Hepatocyte (in vitro differentiated cells): ENCODE results near the gene CHSY1. TPM values are rescaled to one million over a fixed set of nuclear protein-coding genes. Genes with fewer than 3 reads are reported as not detected.

Experiments
- DNase-seq: peaks from one replicate; pipeline ENCODE4 v3.0.0-alpha.2; 2016; ENCODE audit warnings: low spot score
- H2AFZ ChIP-seq: fragments of 200-600 bp; sonication (generic); 2 replicates; pipeline ENCODE4 v1.6.0; 2016; ENCODE audit warnings: antibody characterized with exemption, mild to moderate bottlenecking
- H3K27ac ChIP-seq: fragments of 200-600 bp; sonication (generic); 2 replicates; pipeline ENCODE4 v1.5.1; 2016; ENCODE audit warnings: mild to moderate bottlenecking
- H3K27me3 ChIP-seq: fragments of 200-600 bp; sonication (generic); 2 replicates; pipeline ENCODE4 v1.6.1; 2016
- H3K36me3 ChIP-seq: fragments of 200-600 bp; sonication (generic); replicated peaks from 2 replicates; pipeline ENCODE4 v1.5.1; 2016; ENCODE audit warnings: low read depth; ENCODE audit not compliant: insufficient read depth
- H3K4me1 ChIP-seq: fragments of 200-600 bp; sonication (generic); 2 replicates; pipeline ENCODE4 v1.5.1; 2016; ENCODE audit warnings: mild to moderate bottlenecking, moderate library complexity; ENCODE audit not compliant: insufficient read depth
- H3K4me2 ChIP-seq: fragments of 200-600 bp; sonication (generic); 2 replicates; pipeline ENCODE4 v1.6.0; 2016
- H3K4me3 ChIP-seq: fragments of 200-600 bp; sonication (generic); 2 replicates; pipeline ENCODE4 v1.5.1; 2016; ENCODE audit warnings: mild to moderate bottlenecking
- H3K79me2 ChIP-seq: fragments of 200-600 bp; sonication (generic); 2 replicates; pipeline ENCODE4 v1.6.0; 2017; ENCODE audit warnings: mild to moderate bottlenecking
- H3K9me2 ChIP-seq: fragments of 200-600 bp; sonication (generic); replicated peaks from 2 replicates; pipeline ENCODE4 v1.6.0; 2017; ENCODE audit warnings: mild to moderate bottlenecking; ENCODE audit not compliant: insufficient read depth
- H3K9me3 ChIP-seq: fragments of 200-600 bp; sonication (generic); 2 replicates; pipeline ENCODE4 v1.5.1; 2016; ENCODE audit warnings: low read depth, mild to moderate bottlenecking
- H4K20me1 ChIP-seq: fragments of 200-600 bp; sonication (generic); 2 replicates; pipeline ENCODE4 v1.6.0; 2016; ENCODE audit warnings: mild to moderate bottlenecking; ENCODE audit not compliant: insufficient read depth, poor library complexity, severe bottlenecking
- CTCF ChIP-seq: fragments of 200-600 bp; sonication (generic); IDR thresholded peaks from 2 replicates; pipeline ENCODE4 v1.5.1; 2016; ENCODE audit warnings: antibody characterized with exemption, mild to moderate bottlenecking; ENCODE audit not compliant: poor library complexity
- EZH2 ChIP-seq: fragments of 200-600 bp; sonication (generic); IDR thresholded peaks from 2 replicates; pipeline ENCODE4 v1.6.1; 2016; ENCODE audit warnings: antibody characterized with exemption, mild to moderate bottlenecking, borderline replicate concordance
- EZH2phosphoT487 ChIP-seq: fragments of 200-600 bp; sonication (generic); IDR thresholded peaks from one replicate; pipeline ENCODE4 v1.6.1; 2018; ENCODE audit warnings: antibody characterized with exemption, mild to moderate bottlenecking, low read depth, moderate library complexity; ENCODE audit not compliant: unreplicated experiment, severe bottlenecking
- WGBS: methylation state at CpG from one replicate; pipeline ENCODE4 v1.1.6; 2016; ENCODE audit warnings: low lambda C conversion rate; ENCODE audit errors: missing lambda C conversion rate; 5-methylcytosine and 5-hydroxymethylcytosine counted together
- polyA plus RNA-seq: library from polyadenylated mRNA; unstranded; fragments of >200 nt; fragmentation: Nextera tagmentation; extraction: Ambion mirVana; gene quantifications from 2 replicates; pipeline ENCODE4 v1.2.1, GENCODE V29; 2016
- total RNA-seq: library from RNA; depleted of rRNA; stranded (reverse); fragments of >200 nt; gene quantifications from 2 replicates; pipeline ENCODE4 v1.2.3, GENCODE V29; 2014

CHSY1 gene
- total and polyA plus RNA-seq, 2 experiments from 2014 or later, result 22.5 to 27.8 TPM

- Histone ChIP-seq H3K27me3 (no peaks in the 10 kb centered on the region), H2AFZ (no peak overlapping the region), H4K20me1 (no peaks in the 10 kb centered on the region), H3K36me3 (no peaks in the 10 kb centered on the region), H3K9me2 (no peaks in the 10 kb centered on the region), H3K4me1 (no peaks in the 10 kb centered on the region), H3K4me3 (no peak overlapping the region), H3K79me2 (no peaks in the 10 kb centered on the region), H3K4me2 (no peak overlapping the region), H3K27ac (no peak overlapping the region), H3K9me3 (no peaks in the 10 kb centered on the region)
- WGBS, result 68% methylated on average over 13 of the region's 13 CpGs
- TF ChIP-seq EZH2phosphoT487 (no peak), CTCF (no peak), EZH2 (no peak)
- no peak for DNase-seq
Observed at GRCh38 chr15:101133751-101134261, 118.0 kb downstream of the CHSY1 start.

- 97% methylated on average over 8 of the region's 8 CpGs for WGBS
- Histone ChIP-seq H3K4me2 (no peak overlapping the region), H3K9me2 (no peaks in the 10 kb centered on the region), H4K20me1 (no peaks in the 10 kb centered on the region), H3K27me3 (no peaks in the 10 kb centered on the region), H3K36me3 (no peaks in the 10 kb centered on the region), H3K27ac (no peak overlapping the region), H2AFZ (no peak overlapping the region), H3K9me3 (no peaks in the 10 kb centered on the region), H3K4me3 (no peak overlapping the region), H3K79me2 (no peaks in the 10 kb centered on the region), H3K4me1 (peaks cover 3% of the 10 kb centered on the region)
- DNase-seq, result no peak
- TF ChIP-seq EZH2 (no peak), EZH2phosphoT487 (no peak), CTCF (no peak)
Observed at GRCh38 chr15:101133181-101133460, 118.7 kb downstream of the CHSY1 start.

DNA sequence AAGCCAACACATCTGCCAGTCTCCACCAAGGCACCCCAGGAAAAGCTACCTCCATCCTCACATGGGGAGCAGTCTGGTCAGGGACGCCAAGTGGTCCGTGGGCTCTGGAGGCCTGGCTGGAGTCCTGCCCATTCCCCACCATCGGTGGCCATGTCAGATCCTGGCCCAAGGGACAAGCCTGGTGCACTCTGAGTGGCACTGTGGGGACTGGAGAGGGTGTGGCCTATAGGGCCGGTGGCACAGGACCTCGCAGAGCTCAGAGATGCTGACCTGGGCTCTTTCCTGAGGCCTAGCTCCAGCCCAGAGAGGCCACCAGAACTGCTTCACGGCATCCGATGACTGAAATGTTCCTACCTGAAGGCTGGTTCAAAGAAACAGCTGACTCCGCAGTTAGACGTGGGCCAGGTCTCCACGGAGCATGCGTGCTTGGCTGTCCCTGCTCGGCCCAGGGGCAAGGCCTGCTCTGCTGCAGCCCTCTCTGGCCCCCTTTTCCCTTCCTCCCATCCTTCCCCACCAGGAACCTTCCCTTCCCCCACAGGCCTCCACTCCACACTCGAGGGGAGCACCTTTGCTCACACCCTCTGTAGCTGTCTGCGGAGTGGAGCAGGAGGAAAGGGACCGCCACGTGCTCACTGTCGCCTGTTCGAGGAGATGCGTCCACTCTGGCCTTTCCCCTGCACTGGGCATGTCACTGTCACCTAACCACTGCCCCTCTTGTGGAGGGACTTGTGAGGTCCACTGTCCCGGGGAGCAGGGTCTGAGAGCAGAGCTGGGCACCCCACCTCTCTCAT lies 119.3 kb downstream of the CHSY1 start:
- Histone ChIP-seq H4K20me1 (no peaks in the 10 kb centered on the region), H3K4me2 (no peak overlapping the region), H3K79me2 (no peaks in the 10 kb centered on the region), H3K27ac (no peak overlapping the region), H3K27me3 (no peaks in the 10 kb centered on the region), H3K9me2 (no peaks in the 10 kb centered on the region), H3K4me1 (peaks cover 3% of the 10 kb centered on the region), H2AFZ (no peak overlapping the region), H3K9me3 (no peaks in the 10 kb centered on the region), H3K4me3 (no peak overlapping the region), H3K36me3 (no peaks in the 10 kb centered on the region)
- 90% methylated on average over 20 of the region's 20 CpGs for WGBS
- DNase-seq, result no peak
- TF ChIP-seq CTCF (no peak), EZH2phosphoT487 (no peak), EZH2 (no peak)
